T-helper 22 cell (primary cell): Measurements from ENCODE around the gene ZMYND11.
"Not testable (repeated sequence)": the region's sequence is repeated elsewhere in the genome, so short reads cannot be mapped to it uniquely, and the experiment has no call there.

Experiments
- DNase-seq: peaks from one replicate; pipeline ENCODE4 v3.0.0-alpha.2; 2020; ENCODE audit warnings: low read depth

ZMYND11 gene

DNA sequence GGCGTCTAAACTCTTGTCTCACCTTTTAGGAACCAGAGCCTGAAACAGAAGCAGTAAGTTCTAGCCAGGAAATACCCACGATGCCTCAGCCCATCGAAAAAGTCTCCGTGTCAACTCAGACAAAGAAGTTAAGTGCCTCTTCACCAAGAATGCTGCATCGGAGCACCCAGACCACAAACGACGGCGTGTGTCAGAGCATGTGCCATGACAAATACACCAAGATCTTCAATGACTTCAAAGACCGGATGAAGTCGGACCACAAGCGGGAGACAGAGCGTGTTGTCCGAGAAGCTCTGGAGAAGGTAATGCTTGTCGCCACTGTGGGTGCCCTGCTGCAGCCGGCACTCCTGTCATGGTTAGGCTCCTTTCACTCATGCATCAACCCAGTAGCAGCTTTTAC, 113.1 kb downstream of the ZMYND11 start:
- no peak for DNase-seq

DNA sequence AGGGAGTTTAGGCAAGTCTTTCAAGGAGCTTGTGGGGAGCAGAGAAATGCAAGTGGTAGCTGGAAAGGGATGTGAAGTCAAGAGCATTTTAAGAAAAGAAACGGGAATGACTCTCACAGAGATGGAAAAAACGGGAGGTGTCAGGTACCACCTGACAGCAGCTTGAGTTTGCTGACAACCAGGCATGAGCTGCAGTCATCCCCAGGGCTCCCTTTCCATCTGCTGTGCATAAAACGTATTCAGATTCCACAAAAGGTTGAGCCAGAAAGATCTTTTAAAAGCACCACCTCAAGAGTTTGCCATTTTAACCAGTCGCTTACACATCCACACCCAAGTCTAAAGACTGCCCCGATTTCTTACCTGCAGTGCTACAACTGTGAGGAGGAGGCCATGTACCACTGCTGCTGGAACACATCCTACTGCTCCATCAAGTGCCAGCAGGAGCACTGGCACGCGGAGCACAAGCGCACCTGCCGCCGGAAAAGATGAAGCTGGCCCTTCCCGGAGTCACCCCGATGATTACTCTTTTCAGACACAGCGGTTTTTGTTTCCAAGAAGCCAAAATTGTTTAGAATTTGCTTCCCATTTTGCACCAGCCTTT, 116.8 kb downstream of the ZMYND11 start:
- no peak for DNase-seq

DNA sequence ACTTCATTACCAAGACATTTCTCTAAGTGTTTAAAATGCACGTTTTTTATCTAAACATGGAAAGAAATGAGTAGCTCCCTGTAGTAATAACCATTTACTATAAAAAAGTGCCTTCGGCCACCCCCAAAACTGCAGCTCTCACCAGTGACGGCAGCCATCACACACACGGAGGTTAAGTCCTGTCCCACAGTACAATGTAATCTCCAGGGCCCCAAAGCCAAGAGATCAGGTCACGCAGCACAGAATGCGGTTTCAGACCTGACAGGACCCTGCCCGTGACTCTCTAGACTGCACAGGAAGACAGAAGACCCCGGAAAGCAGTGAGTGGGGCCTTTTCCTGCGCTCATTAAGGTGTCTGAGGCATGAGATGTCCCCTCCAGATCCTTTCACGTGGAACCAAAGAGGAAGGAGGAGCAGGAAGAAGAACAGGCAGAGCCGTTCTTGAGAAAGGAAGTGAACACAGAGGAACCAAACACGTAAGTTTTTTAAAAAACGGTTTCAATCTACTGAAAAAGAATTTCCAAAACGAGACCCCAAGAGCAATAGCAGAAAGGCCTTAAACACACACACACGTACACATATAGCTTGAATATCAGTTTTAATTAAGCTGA, 125.7 kb downstream of the ZMYND11 start:
- no peak for DNase-seq

DNA sequence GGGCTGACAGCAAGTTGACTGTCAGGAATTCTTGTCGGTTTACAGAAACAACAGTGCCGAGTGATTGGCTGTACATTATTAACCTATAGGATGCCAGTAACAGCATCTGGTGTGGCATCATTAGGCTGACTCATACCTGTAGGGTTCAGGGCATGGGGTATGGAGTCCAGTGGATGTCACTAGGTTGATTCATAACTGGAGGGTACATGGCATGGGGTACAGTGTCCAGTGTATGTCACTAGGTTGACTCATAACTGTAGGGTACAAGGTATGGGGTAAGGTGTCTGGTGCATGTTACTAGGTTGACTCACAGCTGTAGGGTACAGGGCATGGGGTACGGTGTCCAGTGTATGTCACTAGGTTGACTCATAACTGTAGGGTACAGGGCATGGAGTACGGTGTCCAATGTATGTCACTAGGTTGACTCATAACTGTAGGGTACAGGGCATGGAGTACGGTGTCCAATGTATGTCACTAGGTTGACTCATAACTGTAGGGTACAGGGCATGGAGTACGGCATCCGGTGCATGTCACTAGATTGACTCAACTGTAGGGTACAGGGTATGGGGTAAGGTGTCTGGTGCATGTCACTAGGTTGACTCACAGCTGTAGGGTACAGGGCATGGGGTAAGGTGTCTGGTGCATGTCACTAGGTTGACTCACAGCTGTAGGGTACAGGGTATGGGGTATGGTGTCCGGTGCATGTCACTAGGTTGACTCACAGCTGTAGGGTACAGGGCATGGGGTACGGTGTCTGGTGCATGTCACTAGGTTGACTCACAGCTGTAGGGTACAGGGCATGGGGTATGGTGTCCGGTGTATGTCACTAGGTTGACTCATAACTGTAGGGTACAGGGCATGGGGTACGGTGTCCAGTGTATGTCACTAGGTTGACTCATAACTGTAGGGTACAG, 129.2 kb downstream of the ZMYND11 start:
- DNase-seq = not testable (repeated sequence)

DNA sequence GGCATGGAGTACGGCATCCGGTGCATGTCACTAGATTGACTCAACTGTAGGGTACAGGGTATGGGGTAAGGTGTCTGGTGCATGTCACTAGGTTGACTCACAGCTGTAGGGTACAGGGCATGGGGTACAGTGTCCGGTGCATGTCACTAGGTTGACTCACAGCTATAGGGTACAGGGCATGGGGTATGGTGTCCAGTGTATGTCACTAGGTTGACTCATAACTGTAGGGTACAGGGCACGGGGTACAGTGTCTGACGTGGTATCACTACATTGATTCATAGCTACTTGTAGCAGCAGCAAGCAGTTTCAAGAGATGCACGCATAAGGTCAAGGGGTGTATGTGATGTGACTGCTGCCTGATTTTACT, 129.8 kb downstream of the ZMYND11 start:
- DNase-seq = not testable (repeated sequence)

DNA sequence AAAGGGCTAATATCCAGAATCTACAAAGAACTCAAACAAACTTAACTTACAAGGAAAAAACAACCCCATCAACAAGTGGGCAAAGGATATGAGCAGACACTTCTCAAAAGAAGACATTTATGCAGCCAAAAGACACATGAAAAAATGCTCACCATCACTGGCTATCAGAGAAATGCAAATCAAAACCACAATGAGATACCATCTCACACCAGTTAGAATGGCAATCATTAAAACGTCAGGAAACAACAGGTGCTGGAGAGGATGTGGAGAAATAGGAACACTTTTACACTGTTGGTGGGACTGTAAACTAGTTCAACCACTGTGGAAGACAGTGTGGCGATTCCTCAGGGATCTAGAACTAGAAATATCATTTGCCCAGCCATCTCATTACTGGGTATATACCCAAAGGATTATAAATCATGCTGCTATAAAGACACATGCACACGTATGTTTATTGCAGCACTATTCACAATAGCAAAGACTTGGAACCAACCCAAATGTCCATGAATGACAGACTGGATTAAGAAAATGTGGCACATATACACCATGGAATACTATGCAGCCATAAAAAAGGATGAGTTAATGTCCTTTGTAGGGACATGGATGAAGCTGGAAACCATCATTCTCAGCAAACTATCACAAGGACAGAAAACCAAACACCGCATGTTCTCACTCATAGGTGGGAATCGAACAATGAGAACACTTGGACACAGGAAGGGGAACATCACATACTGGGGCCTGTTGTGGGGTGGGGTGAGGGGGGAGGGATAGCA, 130.7 kb downstream of the ZMYND11 start:
- not testable (repeated sequence) for DNase-seq

DNA sequence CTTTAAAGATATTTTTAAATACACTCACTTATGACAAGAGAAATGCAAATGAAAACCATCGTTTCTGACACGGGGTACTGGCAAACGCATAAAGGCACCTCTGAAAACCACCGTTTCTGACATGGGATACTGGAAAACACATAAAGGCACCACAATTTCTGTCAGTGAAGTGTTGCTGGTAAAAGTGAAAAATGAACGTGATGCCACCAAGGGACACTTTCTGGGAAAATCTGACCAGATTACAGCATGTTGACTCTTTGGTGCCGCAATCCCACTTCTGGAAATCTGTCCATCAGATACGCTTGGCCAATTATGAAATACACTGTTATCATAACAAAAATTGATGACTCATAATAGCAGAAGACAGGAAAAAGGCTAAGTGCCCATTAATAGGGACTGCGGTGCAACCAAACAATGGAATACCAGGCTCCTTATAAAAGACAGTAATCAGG, 131.7 kb downstream of the ZMYND11 start:
- DNase-seq = no peak

DNA sequence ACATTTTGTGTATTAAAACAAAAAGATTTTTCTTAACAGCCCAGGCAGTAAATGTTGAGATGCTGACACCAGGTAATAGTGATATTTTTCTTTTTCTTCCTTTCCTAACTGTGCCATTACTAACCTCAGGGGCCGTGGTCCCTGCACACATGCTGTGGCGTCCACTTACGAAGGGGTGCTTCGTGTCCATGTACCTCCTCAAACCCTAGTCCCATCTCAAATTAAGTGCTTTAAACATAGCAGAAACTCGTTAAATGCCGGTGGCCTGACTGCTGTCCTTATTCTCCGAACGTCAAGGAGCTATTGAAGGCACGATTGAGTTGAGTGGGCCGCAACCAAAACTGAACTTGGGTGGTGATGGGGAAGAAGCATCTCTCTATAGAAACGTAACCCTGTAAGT, 132.4 kb downstream of the ZMYND11 start:
- no peak for DNase-seq

DNA sequence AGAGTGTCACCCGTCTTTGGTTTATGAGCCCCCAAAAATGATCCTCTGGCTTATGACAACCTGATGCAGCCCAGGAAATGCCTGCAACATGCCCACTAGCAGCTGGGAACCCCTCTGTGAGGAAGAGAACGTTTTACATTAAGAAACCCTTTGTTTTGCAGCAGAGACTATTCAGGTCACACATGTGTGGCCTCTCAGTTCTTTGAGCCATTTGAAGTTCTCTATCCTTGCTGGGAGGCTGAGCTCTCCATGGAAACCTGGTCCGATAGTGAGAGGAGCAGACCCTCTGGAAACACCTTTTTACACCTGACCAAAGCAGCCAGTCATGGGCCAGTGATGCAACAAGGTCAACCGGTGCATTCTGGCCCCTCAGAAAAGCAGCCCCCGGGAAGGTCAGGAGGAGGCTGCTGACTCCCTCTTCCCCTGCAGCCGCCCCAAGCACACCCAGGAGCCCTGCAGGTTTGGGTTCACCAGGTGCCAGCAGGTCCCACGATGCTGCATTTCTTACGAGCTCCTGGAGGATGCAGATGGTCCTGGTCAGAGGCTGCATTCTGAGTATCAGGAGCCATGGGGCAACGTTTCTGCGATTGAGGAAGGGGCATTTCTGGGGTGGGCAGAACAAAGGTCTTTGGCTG, 134.3 kb downstream of the ZMYND11 start:
- no peak for DNase-seq

DNA sequence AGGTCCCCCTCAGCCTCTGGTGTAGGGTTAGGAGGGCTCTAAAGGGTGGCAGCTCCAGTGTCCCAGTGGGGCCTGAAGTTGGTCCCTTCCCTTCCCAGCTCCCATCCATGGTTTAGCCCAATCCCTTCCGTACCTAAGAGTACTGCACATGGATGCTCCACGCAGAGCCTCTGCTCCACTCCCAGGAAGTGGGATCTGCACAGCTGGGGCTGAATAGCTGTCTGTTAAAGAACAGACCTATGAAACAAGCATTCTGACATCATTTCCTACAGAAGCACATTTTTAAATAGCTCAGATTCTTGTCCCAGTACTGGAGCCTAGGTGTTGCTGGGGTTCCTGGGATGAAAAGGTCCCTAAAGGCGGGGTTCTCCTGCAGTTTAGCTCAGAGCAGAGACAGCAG, 135.9 kb downstream of the ZMYND11 start:
- no peak for DNase-seq

DNA sequence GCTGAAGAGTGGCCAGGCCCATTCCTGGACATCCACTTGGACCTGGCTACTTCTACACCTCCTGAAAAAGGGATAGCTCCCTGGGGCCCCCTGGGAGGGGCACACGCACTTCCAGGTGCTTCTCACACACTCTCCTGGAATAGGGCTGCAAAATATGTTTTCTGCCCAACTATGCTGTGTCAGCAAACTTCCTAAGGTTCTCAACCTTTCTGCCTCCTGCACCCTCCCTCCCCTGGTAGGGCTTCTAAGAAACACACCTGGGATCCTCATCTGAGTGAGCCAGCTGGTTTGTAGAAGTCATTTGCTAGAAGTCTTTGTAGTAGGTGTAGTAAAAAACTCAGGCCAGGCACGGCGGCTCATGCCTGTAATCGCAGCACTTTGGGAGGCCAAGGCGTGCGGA, 136.5 kb downstream of the ZMYND11 start:
- no peak for DNase-seq

DNA sequence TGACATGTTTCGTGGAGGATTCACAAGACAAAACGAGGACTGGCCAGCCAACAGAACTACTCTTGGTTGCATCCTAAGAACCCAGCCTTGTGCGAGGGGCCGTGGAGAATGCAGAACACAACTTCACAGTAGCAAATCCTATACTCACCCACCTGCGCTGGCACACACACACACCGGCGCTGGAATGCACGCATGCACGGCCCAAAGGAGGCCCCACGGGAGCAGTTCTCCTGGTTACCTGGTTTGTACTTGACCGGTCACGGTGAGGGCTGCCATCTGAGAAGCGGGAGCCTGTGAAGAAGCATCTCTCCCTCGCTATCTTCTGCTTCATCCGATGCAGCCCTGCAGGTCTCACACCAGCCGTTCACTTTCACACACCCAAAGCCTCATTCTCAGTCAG, 137.8 kb downstream of the ZMYND11 start:
- DNase-seq = no peak

DNA sequence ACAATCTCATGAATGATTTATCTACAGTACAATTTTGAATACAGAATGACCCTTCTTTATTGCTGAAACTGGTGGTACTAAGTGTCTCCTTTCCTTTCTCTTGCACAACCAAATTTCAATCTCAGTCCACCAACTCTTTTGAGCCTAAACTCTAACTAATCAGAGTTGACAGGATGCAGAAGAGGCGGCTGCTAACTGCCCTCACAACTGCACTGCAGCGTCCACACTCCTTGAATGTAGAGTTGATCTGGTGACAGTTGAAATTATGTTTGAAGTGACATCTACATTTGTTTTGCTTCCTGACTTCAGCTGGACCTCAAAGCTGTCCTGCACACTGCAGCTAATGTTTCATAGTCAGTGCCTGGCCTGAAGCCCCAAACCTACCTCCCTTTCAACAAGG, 139.6 kb downstream of the ZMYND11 start:
- no peak for DNase-seq

DNA sequence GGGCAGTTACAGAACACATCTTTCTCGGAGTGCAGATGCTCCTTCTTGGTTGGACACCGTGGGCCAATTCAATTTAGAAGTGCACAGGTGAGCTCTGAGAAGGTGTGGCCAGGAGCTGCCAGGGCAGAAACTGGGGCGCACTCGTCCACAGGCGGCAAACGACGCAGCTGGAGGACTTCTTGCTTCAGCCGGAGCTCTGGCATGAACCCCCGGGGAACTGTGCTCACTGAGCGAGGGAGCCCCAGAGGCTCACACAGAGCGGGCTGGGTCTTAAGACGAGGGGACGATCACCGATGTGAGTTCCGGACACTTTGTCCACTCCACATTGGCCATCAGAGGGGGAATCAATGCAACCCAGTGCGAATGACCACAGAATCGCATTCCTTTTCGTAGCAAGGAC, 140.4 kb downstream of the ZMYND11 start:
- no peak for DNase-seq

DNA sequence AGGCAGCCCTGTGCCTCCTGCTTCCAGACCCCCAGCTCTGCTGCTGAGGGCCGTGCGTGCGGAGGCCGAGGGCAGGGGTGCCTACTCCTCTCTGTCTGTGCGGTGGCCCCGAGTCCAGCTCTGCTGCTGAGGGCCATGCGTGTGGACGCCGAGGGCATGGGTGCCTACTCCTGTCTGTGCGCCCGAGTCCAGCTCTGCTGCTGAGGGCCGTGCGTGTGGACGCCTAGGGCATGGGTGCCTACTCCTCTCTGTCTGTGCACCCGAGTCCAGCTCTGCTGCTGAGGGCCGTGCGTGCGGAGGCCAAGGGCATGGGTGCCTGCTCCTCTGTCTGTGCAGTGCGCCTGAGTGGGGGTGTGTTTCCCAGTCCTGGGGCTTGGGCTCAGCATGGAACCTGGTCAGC, 142.7 kb downstream of the ZMYND11 start:
- DNase-seq = no peak

DNA sequence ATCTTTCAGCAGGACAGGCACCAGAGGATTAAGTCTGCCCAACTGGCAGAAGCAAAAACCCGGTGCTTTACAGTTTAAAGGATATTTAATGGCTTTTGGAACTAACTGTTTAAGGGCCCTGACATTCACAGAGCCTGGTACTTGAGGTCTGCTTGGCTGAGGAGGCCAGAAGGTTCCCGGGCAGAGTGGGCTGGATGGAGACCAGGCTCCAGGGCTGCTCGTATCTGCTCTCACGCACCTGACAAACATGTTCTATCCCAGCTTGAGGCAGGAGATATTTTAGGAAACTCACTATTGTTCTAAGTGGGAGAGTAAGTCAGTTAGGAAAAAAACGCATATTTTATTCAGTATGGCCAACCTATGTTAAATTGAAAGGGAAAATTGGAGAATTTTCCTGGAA, 143.5 kb downstream of the ZMYND11 start:
- no peak for DNase-seq

DNA sequence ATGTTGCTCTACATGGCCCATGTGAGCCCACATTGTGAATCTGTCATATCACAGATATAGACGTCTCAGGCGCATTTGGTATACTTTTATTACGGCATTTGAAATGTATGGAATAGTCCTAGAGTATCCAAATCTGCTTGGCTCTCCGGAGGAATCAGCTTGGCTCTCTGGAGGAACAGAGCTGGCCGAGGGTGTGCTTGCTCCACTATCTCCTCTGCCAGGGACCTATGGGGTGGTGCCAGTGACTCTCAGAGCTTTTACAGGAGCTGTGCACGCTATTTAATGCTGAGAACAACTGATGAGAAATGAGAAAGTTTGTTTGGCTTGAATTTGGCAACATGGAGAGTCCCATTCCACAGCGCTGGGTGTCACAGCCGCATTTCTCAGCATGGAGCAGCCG, 144.0 kb downstream of the ZMYND11 start:
- DNase-seq = no peak

DNA sequence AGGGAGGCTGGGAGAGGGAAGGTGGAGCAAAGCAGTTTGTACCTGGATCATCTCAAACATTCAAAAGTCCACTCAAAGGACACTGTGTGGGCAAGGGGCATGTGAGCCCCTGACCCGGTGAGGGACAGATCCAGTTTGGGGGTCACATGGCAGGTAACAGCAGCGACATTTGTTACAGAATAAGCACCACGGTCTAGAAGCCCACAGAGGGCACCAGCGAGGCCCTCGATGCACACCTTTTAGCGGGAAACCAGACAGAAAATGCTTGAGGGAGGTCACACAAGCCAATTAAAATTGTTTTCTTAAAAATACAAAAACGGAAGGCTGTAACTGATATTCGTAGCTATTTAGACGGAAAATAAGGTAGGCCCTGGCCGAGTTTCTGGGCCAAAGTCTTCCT, 144.4 kb downstream of the ZMYND11 start:
- no peak for DNase-seq

DNA sequence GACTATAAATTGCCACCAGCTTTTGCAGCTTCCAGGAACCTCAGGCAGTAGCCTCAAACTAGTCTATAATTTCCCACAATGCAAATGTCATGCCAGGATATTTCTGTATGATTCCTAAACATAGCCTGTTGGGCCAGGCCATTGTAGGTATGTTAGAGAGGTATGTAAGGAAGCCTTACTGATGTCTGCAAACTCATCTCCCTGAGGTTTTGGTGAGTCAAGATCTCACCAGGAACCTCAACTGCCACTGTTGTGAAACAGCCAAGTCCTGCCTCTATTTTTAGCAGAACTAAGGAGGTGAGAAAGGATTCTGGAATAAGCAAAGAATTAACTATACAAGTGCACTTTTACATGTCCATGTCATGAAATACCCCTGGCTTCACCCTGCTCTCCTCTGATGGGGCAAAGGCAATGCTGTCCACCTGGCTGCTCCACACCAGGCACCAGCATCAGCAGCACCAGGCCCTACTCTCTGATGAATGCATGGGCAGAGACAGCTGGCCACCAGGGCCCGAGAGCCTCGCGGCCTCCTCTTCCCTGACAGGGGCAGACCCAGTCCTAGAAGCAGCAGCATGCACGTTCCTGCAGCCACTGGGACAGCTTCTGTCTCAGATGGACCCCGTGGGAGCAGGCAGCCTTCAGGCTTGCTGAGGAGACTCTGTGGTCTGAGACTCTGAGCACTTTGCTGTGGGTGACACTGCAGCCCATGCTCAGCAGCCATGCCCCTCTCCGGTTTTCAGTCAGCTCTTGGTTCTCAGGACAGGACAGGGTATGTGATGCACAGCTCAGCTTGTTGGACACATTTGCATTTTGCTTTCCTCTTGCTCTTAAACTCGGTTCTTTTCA, 147.3 kb downstream of the ZMYND11 start:
- no peak for DNase-seq

DNA sequence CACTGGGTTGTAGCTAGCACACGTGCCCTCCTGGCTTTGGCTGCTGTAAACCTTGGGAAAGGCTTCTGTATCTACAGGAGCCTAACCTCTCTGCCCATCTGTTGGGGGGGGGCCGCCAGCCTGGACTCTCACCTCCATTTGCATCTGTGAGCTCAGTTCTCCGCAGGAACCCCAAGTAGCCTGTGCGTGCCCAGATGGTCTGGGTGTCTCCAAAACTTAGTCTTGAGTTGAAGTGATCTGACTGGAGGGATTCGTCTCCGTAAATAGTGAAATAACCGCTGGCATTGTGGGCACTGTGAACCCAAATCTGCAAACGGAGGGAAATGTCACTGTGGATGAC, 147.9 kb downstream of the ZMYND11 start:
- no peak for DNase-seq

DNA sequence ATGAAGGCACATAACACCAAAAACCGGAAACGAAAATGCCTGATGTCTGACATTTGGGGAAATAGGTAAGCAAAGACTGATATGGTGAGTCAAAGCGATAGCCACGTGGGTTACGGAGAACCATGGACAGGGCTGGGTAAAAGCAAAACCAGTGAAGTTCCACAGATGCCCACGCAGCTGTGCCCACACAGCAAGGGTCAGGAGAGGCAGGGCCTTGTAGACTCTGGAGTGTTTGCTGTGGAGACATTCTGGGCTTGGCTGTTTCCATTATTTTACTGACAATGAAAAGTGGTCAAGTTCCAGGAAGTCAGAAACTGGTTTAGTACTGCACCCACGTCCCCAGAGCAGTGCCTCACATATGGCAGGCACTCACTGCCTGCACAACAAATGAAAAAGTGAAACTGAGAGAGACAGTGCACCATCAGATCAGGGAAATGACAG, 148.7 kb downstream of the ZMYND11 start:
- no peak for DNase-seq
